Endothelial cell (in vitro differentiated cells): ENCODE results near the gene KLK6. TPM values are rescaled to one million over a fixed set of nuclear protein-coding genes. Genes with fewer than 3 reads are reported as not detected.

Source experiments
- DNase-seq: peaks from one replicate; pipeline ENCODE4 v3.0.0; 2021; ENCODE audit warnings: low spot score
- H3K27ac Mint-ChIP-seq: one replicate; pipeline ENCODE4 v1.8.0; 2021; ENCODE audit warnings: mixed read lengths, inconsistent platforms; ENCODE audit not compliant: unreplicated experiment
- H3K27me3 Mint-ChIP-seq: one replicate; pipeline ENCODE4 v1.8.0; 2021; ENCODE audit warnings: mild to moderate bottlenecking, moderate library complexity, mixed read lengths, inconsistent platforms; ENCODE audit not compliant: unreplicated experiment
- H3K36me3 Mint-ChIP-seq: one replicate; pipeline ENCODE4 v1.8.0; 2021; ENCODE audit warnings: mild to moderate bottlenecking, low read depth, mixed read lengths, inconsistent platforms; ENCODE audit not compliant: unreplicated experiment
- H3K4me1 Mint-ChIP-seq: one replicate; pipeline ENCODE4 v1.8.0; 2021; ENCODE audit warnings: mild to moderate bottlenecking, mixed read lengths, inconsistent platforms; ENCODE audit not compliant: unreplicated experiment
- H3K4me3 Mint-ChIP-seq: one replicate; pipeline ENCODE4 v1.8.0; 2021; ENCODE audit warnings: mild to moderate bottlenecking, mixed read lengths, inconsistent platforms; ENCODE audit not compliant: unreplicated experiment
- H3K9me3 Mint-ChIP-seq: one replicate; pipeline ENCODE4 v1.8.0; 2021; ENCODE audit warnings: mixed read lengths, inconsistent platforms; ENCODE audit not compliant: unreplicated experiment
- total RNA-seq: library from RNA; stranded (reverse); fragmentation: NEBNext Ultra II Directional; extraction: Animal tissue kit (Norgen Biotek cat#: 25700); gene quantifications from one replicate; pipeline ENCODE4 v1.2.1, GENCODE V29; 2021; ENCODE audit not compliant: unreplicated experiment
- TF ChIP-seq, protein P1 (sequence below): fragments of 200-600 bp; sonication (generic); IDR thresholded peaks from one replicate; pipeline ENCODE4 v1.5.0; 2021; ENCODE audit warnings: antibody characterized with exemption; ENCODE audit not compliant: unreplicated experiment

The KLK6 gene
- total RNA-seq, 1 donor from 2014 or later, result 0.67 TPM

DNA sequence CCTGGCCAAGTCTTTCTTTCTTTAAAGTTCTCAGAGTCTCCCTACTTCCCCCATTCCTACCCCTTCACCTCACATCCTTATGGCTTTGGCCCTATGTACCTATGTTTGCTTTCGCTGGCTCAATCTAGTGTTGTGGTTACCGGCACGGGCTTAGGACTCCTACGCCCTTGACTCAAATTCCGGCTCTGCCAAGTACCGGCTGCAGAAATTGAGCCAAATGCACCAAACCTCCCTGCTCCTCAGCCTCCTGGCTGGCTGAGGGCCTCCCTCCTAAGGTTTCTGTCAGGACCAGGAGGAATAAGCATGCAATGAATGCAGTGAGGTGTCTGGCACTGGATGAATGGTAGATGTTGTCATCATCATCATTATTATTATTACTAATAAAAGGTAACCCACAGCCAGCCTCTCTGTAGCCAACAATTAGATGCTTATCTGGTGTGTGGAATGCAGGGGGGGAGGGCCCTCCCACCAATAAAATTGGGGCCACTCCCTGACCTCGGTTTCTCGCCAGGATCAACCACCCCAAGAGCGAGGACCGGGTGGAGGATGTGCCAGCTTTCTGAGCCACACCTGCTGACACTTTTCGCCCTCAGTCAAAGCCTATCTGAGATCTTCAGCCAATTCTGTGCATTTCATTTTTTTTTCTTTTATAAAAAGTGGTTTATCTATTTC, 37.2 kb downstream of the KLK6 start:
- no peak overlapping the region for H3K27ac Mint-ChIP-seq
- H3K4me1 Mint-ChIP-seq, result no peaks in the 10 kb centered on the region
- no peak overlapping the region for H3K4me3 Mint-ChIP-seq
- no peaks in the 10 kb centered on the region for H3K36me3 Mint-ChIP-seq
- no peak for DNase-seq
- H3K9me3 Mint-ChIP-seq, result no peaks in the 10 kb centered on the region
- H3K27me3 Mint-ChIP-seq, result peaks cover 2% of the 10 kb centered on the region
- TF ChIP-seq, protein P1, sequence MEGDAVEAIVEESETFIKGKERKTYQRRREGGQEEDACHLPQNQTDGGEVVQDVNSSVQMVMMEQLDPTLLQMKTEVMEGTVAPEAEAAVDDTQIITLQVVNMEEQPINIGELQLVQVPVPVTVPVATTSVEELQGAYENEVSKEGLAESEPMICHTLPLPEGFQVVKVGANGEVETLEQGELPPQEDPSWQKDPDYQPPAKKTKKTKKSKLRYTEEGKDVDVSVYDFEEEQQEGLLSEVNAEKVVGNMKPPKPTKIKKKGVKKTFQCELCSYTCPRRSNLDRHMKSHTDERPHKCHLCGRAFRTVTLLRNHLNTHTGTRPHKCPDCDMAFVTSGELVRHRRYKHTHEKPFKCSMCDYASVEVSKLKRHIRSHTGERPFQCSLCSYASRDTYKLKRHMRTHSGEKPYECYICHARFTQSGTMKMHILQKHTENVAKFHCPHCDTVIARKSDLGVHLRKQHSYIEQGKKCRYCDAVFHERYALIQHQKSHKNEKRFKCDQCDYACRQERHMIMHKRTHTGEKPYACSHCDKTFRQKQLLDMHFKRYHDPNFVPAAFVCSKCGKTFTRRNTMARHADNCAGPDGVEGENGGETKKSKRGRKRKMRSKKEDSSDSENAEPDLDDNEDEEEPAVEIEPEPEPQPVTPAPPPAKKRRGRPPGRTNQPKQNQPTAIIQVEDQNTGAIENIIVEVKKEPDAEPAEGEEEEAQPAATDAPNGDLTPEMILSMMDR, result no peak

DNA sequence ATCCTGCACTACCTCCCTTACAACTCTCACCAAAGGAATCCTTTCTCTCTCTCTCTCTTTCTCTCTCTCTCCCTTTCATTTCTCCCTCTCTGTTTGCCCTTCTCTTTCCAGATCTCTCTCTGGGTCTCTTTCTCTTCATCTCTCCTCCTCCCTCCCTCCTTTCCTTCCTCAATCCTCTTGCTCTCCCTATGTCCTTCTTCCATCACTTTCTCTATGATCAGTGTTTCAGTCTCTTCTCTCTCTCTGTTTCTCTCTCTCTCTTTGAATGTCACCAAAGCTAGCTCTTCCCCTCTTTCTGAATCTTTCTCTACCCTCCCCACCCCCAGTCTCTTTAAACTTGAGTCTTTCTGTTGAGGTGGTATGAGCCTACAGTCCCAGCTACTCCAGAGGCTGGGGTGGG, 38.4 kb downstream of the KLK6 start:
- no peak overlapping the region for H3K27ac Mint-ChIP-seq
- H3K36me3 Mint-ChIP-seq, result no peaks in the 10 kb centered on the region
- no peaks in the 10 kb centered on the region for H3K4me1 Mint-ChIP-seq
- DNase-seq, result no peak
- no peak overlapping the region for H3K4me3 Mint-ChIP-seq
- TF ChIP-seq, protein P1, result no peak
- H3K9me3 Mint-ChIP-seq, result no peaks in the 10 kb centered on the region
- H3K27me3 Mint-ChIP-seq, result peaks cover 2% of the 10 kb centered on the region

DNA sequence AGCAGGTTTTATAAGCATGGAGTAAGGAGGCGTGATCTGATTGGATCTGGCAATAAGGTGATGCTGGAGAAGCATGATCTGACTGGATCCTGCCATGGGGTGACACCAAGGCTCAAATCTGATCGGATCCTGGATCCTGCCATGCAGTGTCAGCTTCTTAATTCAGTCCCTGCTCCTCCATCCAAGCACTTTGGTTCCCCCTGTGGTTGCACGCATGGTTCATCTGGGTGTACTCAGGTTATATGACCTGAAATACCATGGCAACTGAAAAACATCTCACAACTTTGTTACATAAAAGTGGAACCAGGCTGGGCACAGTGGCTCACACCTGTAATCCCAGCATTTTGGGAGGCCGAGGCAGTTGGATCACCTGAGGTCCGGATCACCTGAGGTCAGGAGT, 40.6 kb downstream of the KLK6 start:
- H3K36me3 Mint-ChIP-seq, result no peaks in the 10 kb centered on the region
- no peaks in the 10 kb centered on the region for H3K4me1 Mint-ChIP-seq
- H3K9me3 Mint-ChIP-seq, result no peaks in the 10 kb centered on the region
- no peak for DNase-seq
- H3K27ac Mint-ChIP-seq, result no peak overlapping the region
- H3K4me3 Mint-ChIP-seq, result no peak overlapping the region
- TF ChIP-seq, protein P1, result no peak
- no peaks in the 10 kb centered on the region for H3K27me3 Mint-ChIP-seq

DNA sequence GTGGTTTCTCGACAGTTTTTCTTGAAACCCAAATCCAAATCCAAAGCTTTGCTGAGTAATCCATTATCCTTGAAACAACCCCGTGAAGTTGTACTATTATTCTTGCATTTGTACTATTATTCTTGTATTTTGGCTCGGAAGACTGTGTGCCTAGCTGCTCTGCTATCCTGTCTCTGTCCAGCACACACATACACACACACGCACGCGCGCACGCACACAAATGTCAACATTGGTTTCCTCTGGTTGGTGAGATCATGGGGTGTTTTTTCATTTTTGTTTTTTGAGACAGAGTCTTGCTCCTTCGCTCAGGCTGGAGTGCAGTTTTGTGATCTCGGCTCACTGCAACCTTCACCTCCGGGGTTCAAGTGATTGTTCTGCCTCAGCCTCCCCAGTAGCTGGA, 43.2 kb downstream of the KLK6 start:
- Mint-ChIP-seq H3K4me1 (peaks cover 6% of the 10 kb centered on the region), H3K9me3 (no peaks in the 10 kb centered on the region), H3K4me3 (no peak overlapping the region), H3K27me3 (no peaks in the 10 kb centered on the region), H3K27ac (no peak overlapping the region), H3K36me3 (no peaks in the 10 kb centered on the region)
- no peak for DNase-seq
- TF ChIP-seq, protein P1, result no peak

DNA sequence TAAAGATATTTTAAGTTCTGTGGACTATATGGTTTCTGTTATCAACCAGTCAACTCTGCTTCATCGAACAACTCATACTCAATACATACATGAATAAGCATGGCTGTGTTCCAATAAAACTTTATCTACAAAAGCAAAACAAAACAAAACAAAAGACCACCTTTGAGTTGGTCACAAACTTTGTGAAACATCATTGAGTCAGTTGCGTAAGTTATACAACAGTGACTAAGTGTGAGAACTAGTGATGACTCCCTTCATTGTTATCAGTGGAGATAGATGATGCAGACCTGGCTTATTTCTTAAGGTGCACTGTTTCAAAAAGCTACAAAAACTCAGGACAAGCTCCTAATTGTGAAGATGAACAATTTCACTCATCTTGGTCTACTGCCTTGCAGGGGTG, 43.7 kb downstream of the KLK6 start:
- Mint-ChIP-seq H3K4me1 (peaks cover 6% of the 10 kb centered on the region), H3K27ac (no peak overlapping the region), H3K9me3 (no peaks in the 10 kb centered on the region), H3K27me3 (no peaks in the 10 kb centered on the region), H3K36me3 (no peaks in the 10 kb centered on the region), H3K4me3 (no peak overlapping the region)
- TF ChIP-seq, protein P1, result no peak
- DNase-seq, result no peak
